Uterus (tissue), 2 donors: ENCODE data around the gene SFSWAP.
A peak's percentile ranks its signal among the peaks of the same experiment; 100 is the strongest.

Experiments used
- CTCF ChIP-seq, 4 experiments: fragments of 200-600 bp in 2 of 4; fragments of 450-650 bp in 2 of 4; sonication (generic) in 2 of 4; IDR thresholded peaks; one replicate each; pipeline ENCODE4 v1.5.1; 2016 to 2019; ENCODE audit warnings: antibody characterized with exemption in 4 of 4, mild to moderate bottlenecking in 2 of 4, moderate library complexity in 1 of 4
- POLR2A ChIP-seq, 2 donors: fragments of 450-650 bp; IDR thresholded peaks; one replicate each; pipeline ENCODE4 v1.6.1; 2016; ENCODE audit warnings: antibody characterized with exemption in 2 of 2, mild to moderate bottlenecking in 1 of 2, moderate library complexity in 1 of 2

DNA sequence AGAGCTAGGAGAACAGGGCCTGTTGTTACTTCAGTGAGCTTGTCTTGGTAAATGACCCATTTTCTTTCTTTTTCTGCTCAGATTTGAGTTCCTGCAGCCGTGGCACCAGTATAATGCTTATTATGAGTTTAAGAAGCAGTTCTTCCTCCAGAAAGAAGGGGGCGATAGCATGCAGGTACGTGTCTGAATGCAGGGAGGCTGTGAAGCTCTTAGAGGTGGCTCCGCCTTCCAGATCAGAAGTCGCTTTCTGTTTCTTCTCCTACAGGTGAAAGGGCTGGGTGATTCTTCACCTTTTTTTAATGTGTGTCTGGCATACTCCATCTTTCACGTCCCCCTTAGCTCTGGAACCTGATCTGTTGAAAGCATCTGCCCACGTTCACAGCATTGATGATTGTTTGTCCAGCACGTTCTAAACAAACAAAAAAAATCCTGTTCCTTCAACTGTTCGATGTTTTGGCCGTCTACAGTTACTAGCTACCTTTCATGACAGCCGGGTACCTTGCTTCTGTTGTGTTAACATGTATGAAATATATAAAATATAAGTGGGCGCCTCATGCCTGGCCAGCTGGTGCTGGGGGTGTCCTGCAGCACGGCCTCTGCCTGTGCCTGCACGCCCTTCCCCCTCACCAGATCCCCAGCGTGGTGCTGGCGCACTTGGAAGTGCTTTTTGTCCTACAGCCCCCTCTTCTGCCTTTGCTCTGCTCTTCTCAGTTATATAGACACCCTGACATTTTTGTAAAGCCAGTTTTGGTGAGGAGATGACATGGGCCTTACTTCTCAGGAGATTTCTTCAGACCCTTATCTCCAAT is 44.6 kb downstream of the SFSWAP start:
- TF ChIP-seq CTCF (IDR thresholded peaks at IDR 0.05) (peak in 1 of 4 experiments; percentile 6), POLR2A (IDR thresholded peaks at IDR 0.05) (no peak)
